OCI-LY7 (cell line): ENCODE results near the gene IGF2BP2.

Source experiments
- EZH2phosphoT487 ChIP-seq: fragments of 200-600 bp; sonication (generic); IDR thresholded peaks from 2 replicates; pipeline ENCODE4 v1.6.1; 2018; ENCODE audit warnings: low read depth, borderline replicate concordance, mild to moderate bottlenecking, mixed run types, antibody characterized with exemption, low read length, moderate library complexity, mixed read lengths
- TF ChIP-seq, protein P1 (sequence below): fragments of 200-600 bp; sonication (generic); conservative IDR thresholded peaks from 2 replicates; pipeline ENCODE4 v1.5.1; 2014; ENCODE audit warnings: mild to moderate bottlenecking, antibody characterized with exemption, low read length, moderate library complexity, mixed read lengths

DNA sequence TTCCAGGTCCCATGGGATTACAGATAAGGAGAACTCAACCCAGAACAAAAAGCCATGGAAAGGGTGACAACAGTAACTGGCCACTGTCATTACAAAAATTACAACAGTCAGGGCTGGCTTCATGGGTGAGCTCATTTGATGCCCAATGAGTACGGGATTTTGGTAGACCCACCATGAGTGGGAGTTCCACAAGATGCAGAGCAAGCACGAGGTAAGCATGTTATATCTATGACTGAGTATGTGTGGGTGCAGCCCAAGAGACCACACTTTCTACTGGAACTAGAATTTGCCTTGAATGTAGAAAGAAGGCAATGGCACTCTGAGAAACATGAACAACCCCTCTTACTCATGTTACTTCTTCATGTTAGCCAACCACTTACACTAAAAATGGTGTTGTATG lies 83.3 kb downstream of the IGF2BP2 start:
- TF ChIP-seq, protein P1, sequence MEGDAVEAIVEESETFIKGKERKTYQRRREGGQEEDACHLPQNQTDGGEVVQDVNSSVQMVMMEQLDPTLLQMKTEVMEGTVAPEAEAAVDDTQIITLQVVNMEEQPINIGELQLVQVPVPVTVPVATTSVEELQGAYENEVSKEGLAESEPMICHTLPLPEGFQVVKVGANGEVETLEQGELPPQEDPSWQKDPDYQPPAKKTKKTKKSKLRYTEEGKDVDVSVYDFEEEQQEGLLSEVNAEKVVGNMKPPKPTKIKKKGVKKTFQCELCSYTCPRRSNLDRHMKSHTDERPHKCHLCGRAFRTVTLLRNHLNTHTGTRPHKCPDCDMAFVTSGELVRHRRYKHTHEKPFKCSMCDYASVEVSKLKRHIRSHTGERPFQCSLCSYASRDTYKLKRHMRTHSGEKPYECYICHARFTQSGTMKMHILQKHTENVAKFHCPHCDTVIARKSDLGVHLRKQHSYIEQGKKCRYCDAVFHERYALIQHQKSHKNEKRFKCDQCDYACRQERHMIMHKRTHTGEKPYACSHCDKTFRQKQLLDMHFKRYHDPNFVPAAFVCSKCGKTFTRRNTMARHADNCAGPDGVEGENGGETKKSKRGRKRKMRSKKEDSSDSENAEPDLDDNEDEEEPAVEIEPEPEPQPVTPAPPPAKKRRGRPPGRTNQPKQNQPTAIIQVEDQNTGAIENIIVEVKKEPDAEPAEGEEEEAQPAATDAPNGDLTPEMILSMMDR: no peak
- TF ChIP-seq EZH2phosphoT487: no peak
